Osteoblast (primary cell): Measurements from ENCODE around the gene PPP1R8. TPM values are rescaled to one million over a fixed set of nuclear protein-coding genes. Genes with fewer than 3 reads are reported as not detected.

Experiments used
- DNase-seq: peaks from one replicate; pipeline ENCODE4 v3.0.0; 2011; ENCODE audit warnings: low spot score, mixed read lengths; ENCODE audit not compliant: insufficient read length; ENCODE audit errors: missing footprints
- H2AFZ ChIP-seq: 2 replicates; pipeline ENCODE4 v1.6.0; 2011; ENCODE audit warnings: mild to moderate bottlenecking, low read length
- H3K27ac ChIP-seq: 2 replicates; pipeline ENCODE4 v1.5.1; 2011; ENCODE audit warnings: mild to moderate bottlenecking, low read depth, low read length, moderate library complexity
- H3K27me3 ChIP-seq: 2 replicates; pipeline ENCODE4 v1.6.0; 2012; ENCODE audit warnings: mild to moderate bottlenecking, control low read depth, inconsistent platforms, low read length, moderate library complexity; ENCODE audit not compliant: insufficient read depth
- H3K36me3 ChIP-seq: 2 replicates; pipeline ENCODE4 v1.5.1; 2011; ENCODE audit warnings: mild to moderate bottlenecking, low read length, control low read depth, moderate library complexity; ENCODE audit not compliant: insufficient read depth
- H3K4me1 ChIP-seq: 2 replicates; pipeline ENCODE4 v1.5.1; 2011; ENCODE audit warnings: mild to moderate bottlenecking, low read length, control low read depth, moderate library complexity; ENCODE audit not compliant: insufficient read depth
- H3K4me2 ChIP-seq: 2 replicates; pipeline ENCODE4 v1.6.0; 2011; ENCODE audit warnings: mild to moderate bottlenecking, low read length; ENCODE audit not compliant: insufficient read depth
- H3K4me3 ChIP-seq: fragments of 200-600 bp; sonication (generic); 3 replicates; pipeline ENCODE4 v1.5.1; 2012; ENCODE audit warnings: mild to moderate bottlenecking, low read length, inconsistent platforms; ENCODE audit not compliant: insufficient read depth
- H3K79me2 ChIP-seq: 2 replicates; pipeline ENCODE4 v1.6.0; 2012; ENCODE audit warnings: mild to moderate bottlenecking, low read length, control low read depth, inconsistent platforms; ENCODE audit not compliant: insufficient read depth
- H3K9me3 ChIP-seq: 2 replicates; pipeline ENCODE4 v1.5.1; 2011; ENCODE audit warnings: low read depth, low read length, control low read depth
- H4K20me1 ChIP-seq: 2 replicates; pipeline ENCODE4 v1.6.0; 2012; ENCODE audit warnings: mild to moderate bottlenecking, low read length, control low read depth; ENCODE audit not compliant: insufficient read depth
- CTCF ChIP-seq: IDR thresholded peaks from 2 replicates; pipeline ENCODE4 v1.5.1; 2011; ENCODE audit warnings: mild to moderate bottlenecking, low read depth, low read length, moderate library complexity; ENCODE audit errors: extremely low read depth
- small RNA-seq: library from RNA; depleted of rRNA; stranded (forward); fragments of <200 nt; gene quantifications from one replicate; pipeline ENCODE3, GENCODE V24; 2012
- total RNA-seq: library from RNA; depleted of rRNA; stranded (reverse); fragments of >200 nt; gene quantifications from 2 replicates; pipeline ENCODE4 v1.2.3, GENCODE V29; 2012

The PPP1R8 gene
- total RNA-seq, 1 donor: 29.7 TPM

- H4K20me1 ChIP-seq: no peaks in the 10 kb centered on the region
- H3K27ac ChIP-seq: no peak overlapping the region
- H3K36me3 ChIP-seq: peaks cover 52% of the 10 kb centered on the region
- H3K4me1 ChIP-seq: no peaks in the 10 kb centered on the region
- peak; percentile 52 for DNase-seq
- no peaks in the 10 kb centered on the region for H3K79me2 ChIP-seq
- H3K4me3 ChIP-seq: no peak overlapping the region
- H3K9me3 ChIP-seq: no peaks in the 10 kb centered on the region
- H2AFZ ChIP-seq: no peak overlapping the region
- no peak overlapping the region for H3K4me2 ChIP-seq
- no peaks in the 10 kb centered on the region for H3K27me3 ChIP-seq
- TF ChIP-seq CTCF: no peak
These were observed 58.9 kb downstream of the PPP1R8 start for GRCh38 chr1:27889506-27889905.

- Histone ChIP-seq H3K4me3 (no peak overlapping the region), H3K79me2 (no peaks in the 10 kb centered on the region), H3K4me1 (no peaks in the 10 kb centered on the region), H3K27ac (no peak overlapping the region), H3K9me3 (no peaks in the 10 kb centered on the region), H2AFZ (no peak overlapping the region), H4K20me1 (no peaks in the 10 kb centered on the region), H3K36me3 (peaks cover 58% of the 10 kb centered on the region), H3K4me2 (no peak overlapping the region), H3K27me3 (no peaks in the 10 kb centered on the region)
- no peak for TF ChIP-seq CTCF
- no peak for DNase-seq
These were observed 60.8 kb downstream of the PPP1R8 start for GRCh38 chr1:27891196-27891889.

GRCh38 chr1:27894521-27894920 is 63.9 kb downstream of the PPP1R8 start:
- Histone ChIP-seq H4K20me1 (no peaks in the 10 kb centered on the region), H3K4me2 (no peak overlapping the region), H3K4me3 (no peak overlapping the region), H3K27ac (no peak overlapping the region), H3K4me1 (no peaks in the 10 kb centered on the region), H3K27me3 (no peaks in the 10 kb centered on the region), H3K9me3 (no peaks in the 10 kb centered on the region), H3K79me2 (no peaks in the 10 kb centered on the region), H3K36me3 (peaks cover 66% of the 10 kb centered on the region), H2AFZ (no peak overlapping the region)
- DNase-seq: no peak
- TF ChIP-seq CTCF: no peak

Small RNAs within 50 kb of the gene (small RNA-seq; reads per million reads assigned to genes)
- gene RNU6-1245P (not detected), gene SCARNA1 (5,356 reads per million, percentile 100 among the genes with 10 or more reads in this experiment)

Other genes starting within 250 kb of the PPP1R8 start
- 11.2 and 13.3 TPM in 2 replicates for gene AHDC1, start 226.6 kb upstream of the PPP1R8 start, total RNA-seq
- gene FGR, start 195.6 kb upstream of the PPP1R8 start, total RNA-seq: 0.29 and 0.36 TPM in 2 replicates
- 101 and 497 TPM in 2 replicates for gene IFI6, start 158.6 kb upstream of the PPP1R8 start, total RNA-seq
- gene FAM76A, start 104.8 kb upstream of the PPP1R8 start, total RNA-seq: 22.8 and 30.6 TPM in 2 replicates
- 61.6 and 67.0 TPM in 2 replicates for gene STX12, start 57.6 kb upstream of the PPP1R8 start, total RNA-seq
- gene THEMIS2, start 41.8 kb downstream of the PPP1R8 start, total RNA-seq: 16.8 and 17.4 TPM in 2 replicates
- 20.6 and 49.8 TPM in 2 replicates for gene RPA2, start 83.8 kb downstream of the PPP1R8 start, total RNA-seq
- gene SMPDL3B, start 104.2 kb downstream of the PPP1R8 start, total RNA-seq: under 0.01 TPM in 1 of 2 replicates, not detected in the other
- 9.4 and 12.7 TPM in 2 replicates for gene XKR8, start 129.2 kb downstream of the PPP1R8 start, total RNA-seq